HCT116 (cell line): ENCODE measurements around the gene GRAMD4. TPM values are rescaled to one million over a fixed set of nuclear protein-coding genes. Genes with fewer than 3 reads are reported as not detected.
A peak's percentile ranks its signal among the peaks of the same experiment; 100 is the strongest.

Experiments used
- ATAC-seq: fragments of 200-7000 bp; cut with Tn5 transposase; 2 replicates; pipeline ENCODE4 v1.9.1; 2020; ENCODE audit warnings: mild to moderate bottlenecking, moderate library complexity
- BruUV-seq: library from RNA; stranded (reverse); fragments of 400-500 nt; replicated peaks from 2 replicates; lab custom pipeline; 2021; lab: Mats Ljungman, UMichigan
- CTCF ChIA-PET: fragments of 300-600 bp; sonication (Branson Sonifier 250); formaldehyde crosslinking; loops from one replicate; lab custom pipeline; 2021; ENCODE audit warnings: antibody characterized with exemption; lab: Charles Lee
- POLR2A ChIA-PET: fragments of 300-600, 350-600 bp; sonication (Branson Sonifier 250); formaldehyde crosslinking; loops from one replicate; lab custom pipeline; 2021; ENCODE audit warnings: antibody characterized with exemption; lab: Charles Lee
- RAD21 ChIA-PET, 2 experiments: fragments of 300-600 bp; sonication (Branson Sonifier 250); formaldehyde crosslinking; loops; one replicate each; lab custom pipeline; 2023; ENCODE audit warnings: low total read pairs in 2 of 2; ENCODE audit not compliant: uncharacterized antibody in 2 of 2, unreplicated experiment in 2 of 2, low non-redundant PET in 1 of 2; lab: Charles Lee
- DNase-seq: peaks from one replicate; pipeline ENCODE4 v3.0.0-alpha.2; 2010; ENCODE audit warnings: low read depth, low spot score
- H2AFZ ChIP-seq: fragments of 200-600 bp; shearing (Covaris generic), sonication (generic); 2 replicates; pipeline ENCODE4 v1.6.1; 2017; ENCODE audit warnings: low read depth, mixed run types, mixed read lengths, antibody characterized with exemption, low read length; ENCODE audit not compliant: poor library complexity, severe bottlenecking
- H3K27ac ChIP-seq: 2 replicates; pipeline ENCODE4 v1.5.1; 2012; ENCODE audit warnings: low read depth, low read length
- H3K27me3 ChIP-seq: fragments of 200-600 bp; sonication (generic); 2 replicates; pipeline ENCODE4 v1.6.1; 2016; ENCODE audit warnings: mixed run types, low read length, mixed read lengths; ENCODE audit not compliant: insufficient read depth
- H3K36me3 ChIP-seq, 2 experiments: fragments of 200-500 bp in 1 of 2; fragments of 200-600 bp in 1 of 2; sonication (Bioruptor generic) in 1 of 2; sonication (generic) in 1 of 2; 2 replicates each; pipeline versions ENCODE4 v1.5.1 to v1.6.1; 2014 to 2016; ENCODE audit warnings: low read length in 2 of 2, inconsistent platforms in 1 of 2, mixed read lengths in 1 of 2, mixed run types in 1 of 2; ENCODE audit not compliant: insufficient read depth in 2 of 2, control insufficient read depth in 1 of 2
- H3K4me1 ChIP-seq, 2 experiments: fragments of 200-600 bp in 1 of 2; sonication (generic) in 1 of 2; 2 replicates each; pipeline versions ENCODE4 v1.5.1 to v1.6.1; 2012 to 2017; ENCODE audit warnings: low read length in 2 of 2, inconsistent platforms in 1 of 2, mild to moderate bottlenecking in 1 of 2, mixed read lengths in 1 of 2, mixed run types in 1 of 2, moderate library complexity in 1 of 2; ENCODE audit not compliant: insufficient read depth in 2 of 2, control insufficient read depth in 1 of 2
- H3K4me2 ChIP-seq: fragments of 200-600 bp; sonication (generic); 2 replicates; pipeline ENCODE4 v1.6.1; 2017; ENCODE audit warnings: mixed run types, low read length, mixed read lengths
- H3K4me3 ChIP-seq, 2 experiments: fragments of 200-600 bp in 1 of 2; sonication (generic) in 1 of 2; replicated peaks in 1 of 2; 2 replicates each; pipeline ENCODE4 v1.5.1; 2011 to 2016; ENCODE audit warnings: low read length in 2 of 2, control low read depth in 1 of 2, low read depth in 1 of 2, mild to moderate bottlenecking in 1 of 2, mixed read lengths in 1 of 2, mixed run types in 1 of 2
- H3K79me2 ChIP-seq: fragments of 200-600 bp; sonication (generic); 2 replicates; pipeline ENCODE4 v1.6.1; 2017; ENCODE audit warnings: mild to moderate bottlenecking, mixed run types, low read length, moderate library complexity, mixed read lengths; ENCODE audit not compliant: insufficient read depth
- H3K9ac ChIP-seq: fragments of 200-600 bp; sonication (generic); 2 replicates; pipeline ENCODE4 v1.6.1; 2016; ENCODE audit warnings: low read length, mixed read lengths
- H3K9me2 ChIP-seq: fragments of 200-600 bp; sonication (generic), shearing (Covaris generic); 2 replicates; pipeline ENCODE4 v1.6.1; 2017; ENCODE audit warnings: mixed run types, mild to moderate bottlenecking, moderate library complexity; ENCODE audit not compliant: insufficient read depth
- H3K9me3 ChIP-seq, 2 experiments: fragments of 200-500 bp in 1 of 2; fragments of 200-600 bp in 1 of 2; sonication (Bioruptor generic) in 1 of 2; sonication (generic) in 1 of 2; 2 replicates each; pipeline ENCODE4 v1.6.1; 2014 to 2017; ENCODE audit warnings: low read length in 2 of 2, mixed read lengths in 2 of 2, inconsistent platforms in 1 of 2, low read depth in 1 of 2, mild to moderate bottlenecking in 1 of 2, mixed run types in 1 of 2, moderate library complexity in 1 of 2; ENCODE audit not compliant: control insufficient read depth in 1 of 2, insufficient read depth in 1 of 2
- H4K20me1 ChIP-seq: fragments of 200-600 bp; sonication (generic), shearing (Covaris generic); 2 replicates; pipeline ENCODE4 v1.6.1; 2017; ENCODE audit warnings: mixed run types, mild to moderate bottlenecking, moderate library complexity; ENCODE audit not compliant: insufficient read depth
- CEBPB ChIP-seq: IDR thresholded peaks from 2 replicates; pipeline ENCODE4 v1.6.1; 2012; ENCODE audit warnings: low read depth
- EGR1 ChIP-seq: IDR thresholded peaks from 2 replicates; pipeline ENCODE4 v1.6.1; 2012; ENCODE audit warnings: low read depth
- ELF1 ChIP-seq: IDR thresholded peaks from 2 replicates; pipeline ENCODE4 v1.6.1; 2012; ENCODE audit warnings: low read depth, borderline replicate concordance
- EZH2 ChIP-seq: fragments of 200-600 bp; sonication (generic); IDR thresholded peaks from 2 replicates; pipeline ENCODE4 v1.6.1; 2017; ENCODE audit warnings: antibody characterized with exemption, mixed run types
- FOSL1 ChIP-seq: IDR thresholded peaks from 2 replicates; pipeline ENCODE4 v1.6.1; 2012; ENCODE audit warnings: low read depth
- JUND ChIP-seq: IDR thresholded peaks from 2 replicates; pipeline ENCODE4 v1.6.1; 2012
- POLR2A ChIP-seq: IDR thresholded peaks from 2 replicates; pipeline ENCODE4 v1.7.0; 2011; ENCODE audit warnings: borderline replicate concordance; ENCODE audit not compliant: insufficient read depth, insufficient read length; ENCODE audit errors: extremely low read depth
- POLR2AphosphoS5 ChIP-seq: IDR thresholded peaks from 2 replicates; pipeline ENCODE4 v1.6.1; 2011; ENCODE audit warnings: mild to moderate bottlenecking, low read depth, low read length, moderate library complexity
- RAD21 ChIP-seq: IDR thresholded peaks from 2 replicates; pipeline ENCODE4 v1.6.1; 2012; ENCODE audit warnings: low read depth, mild to moderate bottlenecking
- SIN3A ChIP-seq: IDR thresholded peaks from 2 replicates; pipeline ENCODE4 v1.6.1; 2012; ENCODE audit warnings: low read depth
- SP1 ChIP-seq: IDR thresholded peaks from 2 replicates; pipeline ENCODE4 v1.6.1; 2012; ENCODE audit warnings: low read depth
- TCF7L2 ChIP-seq: IDR thresholded peaks from 2 replicates; pipeline ENCODE4 v1.7.0; 2011; ENCODE audit warnings: borderline replicate concordance, inconsistent platforms; ENCODE audit not compliant: insufficient read depth, insufficient read length; ENCODE audit errors: extremely low read depth
- ZNF274 ChIP-seq: fragments of 200-500 bp; sonication (Bioruptor generic); IDR thresholded peaks from 2 replicates; pipeline ENCODE4 v1.6.1; 2014; ENCODE audit warnings: mild to moderate bottlenecking, low read depth, low read length, inconsistent platforms
- intact Hi-C: fragments of 100-400 bp; cut with micrococcal nuclease; formaldehyde crosslinking; loops from 2 replicates; pipeline ENCODE4 v1.10.0; 2022
- total RNA-seq: library from RNA; stranded (reverse); gene quantifications from one replicate; pipeline ENCODE4 v1.2.1, GENCODE V29; 2021; ENCODE audit not compliant: unreplicated experiment
- TF ChIP-seq, protein P1 (sequence below): IDR thresholded peaks from 2 replicates; pipeline ENCODE4 v1.6.1; 2012
- TF ChIP-seq, protein P2 (sequence below): IDR thresholded peaks from 2 replicates; pipeline ENCODE4 v1.6.1; 2012; ENCODE audit warnings: low read depth
- TF ChIP-seq, protein P3 (sequence below): IDR thresholded peaks from 2 replicates; pipeline ENCODE4 v1.6.1; 2012

The GRAMD4 gene
- total RNA-seq, 1 experiment from 2014 or later: 25.8 TPM

DNA sequence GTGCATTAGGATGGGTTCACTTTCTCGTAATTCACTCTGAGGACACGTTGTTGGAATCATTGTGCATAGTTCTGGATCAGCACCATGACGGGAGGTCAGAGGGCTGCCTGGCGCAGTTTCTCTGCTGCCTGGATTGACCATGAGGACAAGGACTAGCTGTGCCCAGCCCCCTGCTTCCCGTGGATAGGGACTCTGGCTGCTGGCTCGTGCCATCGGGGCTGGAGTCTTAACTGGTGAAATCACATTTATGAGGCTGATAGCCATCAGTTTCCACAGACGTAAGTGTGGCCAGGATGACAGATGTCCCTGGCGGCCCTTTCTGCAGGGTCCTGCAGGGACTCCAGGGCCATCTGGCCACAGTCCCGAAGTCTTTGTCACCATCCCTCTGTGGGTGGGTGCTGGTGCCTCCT, 24.1 kb upstream of the GRAMD4 start:
- H3K4me3 ChIP-seq: no peak overlapping the region
- H3K27me3 ChIP-seq: no peaks in the 10 kb centered on the region
- peak overlapping the region; percentile 79 for H3K4me2 ChIP-seq
- H3K4me1 ChIP-seq: peaks cover 20 to 23% of the 10 kb centered on the region in 2 experiments
- no peaks in the 10 kb centered on the region for H4K20me1 ChIP-seq
- ChIA-PET CTCF (interaction anchor here (2.6 kb wide), 1 partner anchor 32 kb away, joined by 6 read pairs; no protein-coding TSS in a partner anchor), RAD21 (no interaction called here), POLR2A (no interaction called here)
- H3K9me2 ChIP-seq: no peaks in the 10 kb centered on the region
- H3K9me3 ChIP-seq: no peaks in the 10 kb centered on the region
- ATAC-seq: no peak
- intact Hi-C loops: no loop called here
- no peak overlapping the region for H3K9ac ChIP-seq
- no peaks in the 10 kb centered on the region for H3K36me3 ChIP-seq
- H2AFZ ChIP-seq: no peak overlapping the region
- TF ChIP-seq SP1 (no peak), POLR2AphosphoS5 (no peak), ELF1 (no peak), ZNF274 (no peak), RAD21 (no peak), SIN3A (no peak), JUND (no peak), TCF7L2 (no peak), EGR1 (no peak), POLR2A (no peak), FOSL1 (no peak), CEBPB (no peak), EZH2 (no peak)
- TF ChIP-seq, protein P1, sequence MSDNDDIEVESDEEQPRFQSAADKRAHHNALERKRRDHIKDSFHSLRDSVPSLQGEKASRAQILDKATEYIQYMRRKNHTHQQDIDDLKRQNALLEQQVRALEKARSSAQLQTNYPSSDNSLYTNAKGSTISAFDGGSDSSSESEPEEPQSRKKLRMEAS: no peak
- TF ChIP-seq, protein P2, sequence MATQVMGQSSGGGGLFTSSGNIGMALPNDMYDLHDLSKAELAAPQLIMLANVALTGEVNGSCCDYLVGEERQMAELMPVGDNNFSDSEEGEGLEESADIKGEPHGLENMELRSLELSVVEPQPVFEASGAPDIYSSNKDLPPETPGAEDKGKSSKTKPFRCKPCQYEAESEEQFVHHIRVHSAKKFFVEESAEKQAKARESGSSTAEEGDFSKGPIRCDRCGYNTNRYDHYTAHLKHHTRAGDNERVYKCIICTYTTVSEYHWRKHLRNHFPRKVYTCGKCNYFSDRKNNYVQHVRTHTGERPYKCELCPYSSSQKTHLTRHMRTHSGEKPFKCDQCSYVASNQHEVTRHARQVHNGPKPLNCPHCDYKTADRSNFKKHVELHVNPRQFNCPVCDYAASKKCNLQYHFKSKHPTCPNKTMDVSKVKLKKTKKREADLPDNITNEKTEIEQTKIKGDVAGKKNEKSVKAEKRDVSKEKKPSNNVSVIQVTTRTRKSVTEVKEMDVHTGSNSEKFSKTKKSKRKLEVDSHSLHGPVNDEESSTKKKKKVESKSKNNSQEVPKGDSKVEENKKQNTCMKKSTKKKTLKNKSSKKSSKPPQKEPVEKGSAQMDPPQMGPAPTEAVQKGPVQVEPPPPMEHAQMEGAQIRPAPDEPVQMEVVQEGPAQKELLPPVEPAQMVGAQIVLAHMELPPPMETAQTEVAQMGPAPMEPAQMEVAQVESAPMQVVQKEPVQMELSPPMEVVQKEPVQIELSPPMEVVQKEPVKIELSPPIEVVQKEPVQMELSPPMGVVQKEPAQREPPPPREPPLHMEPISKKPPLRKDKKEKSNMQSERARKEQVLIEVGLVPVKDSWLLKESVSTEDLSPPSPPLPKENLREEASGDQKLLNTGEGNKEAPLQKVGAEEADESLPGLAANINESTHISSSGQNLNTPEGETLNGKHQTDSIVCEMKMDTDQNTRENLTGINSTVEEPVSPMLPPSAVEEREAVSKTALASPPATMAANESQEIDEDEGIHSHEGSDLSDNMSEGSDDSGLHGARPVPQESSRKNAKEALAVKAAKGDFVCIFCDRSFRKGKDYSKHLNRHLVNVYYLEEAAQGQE: no peak
- TF ChIP-seq, protein P3, sequence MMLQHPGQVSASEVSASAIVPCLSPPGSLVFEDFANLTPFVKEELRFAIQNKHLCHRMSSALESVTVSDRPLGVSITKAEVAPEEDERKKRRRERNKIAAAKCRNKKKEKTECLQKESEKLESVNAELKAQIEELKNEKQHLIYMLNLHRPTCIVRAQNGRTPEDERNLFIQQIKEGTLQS: no peak
- H3K79me2 ChIP-seq: no peaks in the 10 kb centered on the region
- no peak for DNase-seq
- BruUV-seq: no TSS peak
- H3K27ac ChIP-seq: no peak overlapping the region; the same call in 1 of the 2 replicates
